A673 (cell line): Measurements from ENCODE around the gene MCIDAS. TPM values are rescaled to one million over a fixed set of nuclear protein-coding genes. Genes with fewer than 3 reads are reported as not detected.

Experiments used
- BruUV-seq: library from RNA; stranded (reverse); fragments of 400-500 nt; replicated peaks from 2 replicates; lab custom pipeline; 2021; lab: Mats Ljungman, UMichigan
- CTCF ChIA-PET: fragments of 300-600 bp; sonication (Branson Sonifier 250); formaldehyde crosslinking; loops from one replicate; lab custom pipeline; 2022; ENCODE audit warnings: antibody characterized with exemption; lab: Charles Lee
- POLR2A ChIA-PET: fragments of 300-600 bp; sonication (Branson Sonifier 250); formaldehyde crosslinking; loops from one replicate; lab custom pipeline; 2022; ENCODE audit warnings: antibody characterized with exemption; ENCODE audit not compliant: low non-redundant PET; lab: Charles Lee
- DNase-seq: peaks from one replicate; pipeline ENCODE4 v3.0.0-alpha.2; 2015; ENCODE audit warnings: low spot score
- H3K27ac ChIP-seq: fragments of 200-600 bp; sonication (generic); 2 replicates; pipeline ENCODE4 v1.5.1; 2016; ENCODE audit warnings: mixed run types, low read depth, mild to moderate bottlenecking, mixed read lengths, antibody characterized with exemption, low read length; ENCODE audit not compliant: poor library complexity, severe bottlenecking
- H3K27me3 ChIP-seq: fragments of 200-600 bp; sonication (generic); replicated peaks from 2 replicates; pipeline ENCODE4 v1.6.1; 2017; ENCODE audit warnings: mixed run types, low read depth, mild to moderate bottlenecking, mixed read lengths, antibody characterized with exemption, low read length; ENCODE audit not compliant: insufficient read depth, poor library complexity
- H3K36me3 ChIP-seq: fragments of 200-600 bp; sonication (generic); 2 replicates; pipeline ENCODE4 v1.6.1; 2016; ENCODE audit warnings: mixed run types, mild to moderate bottlenecking, mixed read lengths, antibody characterized with exemption, low read length; ENCODE audit not compliant: insufficient read depth, poor library complexity, severe bottlenecking
- H3K4me1 ChIP-seq: fragments of 200-600 bp; sonication (generic); 2 replicates; pipeline ENCODE4 v1.6.1; 2017; ENCODE audit warnings: mixed run types, mild to moderate bottlenecking, mixed read lengths, antibody characterized with exemption, low read length; ENCODE audit not compliant: insufficient read depth, poor library complexity, severe bottlenecking
- H3K4me3 ChIP-seq: fragments of 200-600 bp; sonication (generic); 2 replicates; pipeline ENCODE4 v1.5.1; 2016; ENCODE audit warnings: low read depth, mixed run types, mild to moderate bottlenecking, mixed read lengths, low read length; ENCODE audit not compliant: poor library complexity, severe bottlenecking
- H3K9me3 ChIP-seq: fragments of 200-600 bp; sonication (generic); 2 replicates; pipeline ENCODE4 v1.6.1; 2016; ENCODE audit warnings: mixed run types, low read depth, mild to moderate bottlenecking, mixed read lengths, antibody characterized with exemption, low read length; ENCODE audit not compliant: poor library complexity, severe bottlenecking
- CTCF ChIP-seq: fragments of 300-800, 200-600 bp; sonication (generic); conservative IDR thresholded peaks from 2 replicates; pipeline ENCODE4 v1.5.1; 2017; ENCODE audit warnings: low read depth, mild to moderate bottlenecking, antibody characterized with exemption, low read length, moderate library complexity, mixed read lengths
- EZH2 ChIP-seq: fragments of 200-600 bp; sonication (generic); IDR thresholded peaks from 2 replicates; pipeline ENCODE4 v1.6.1; 2017; ENCODE audit warnings: borderline replicate concordance, low read depth, mild to moderate bottlenecking, mixed read lengths, antibody characterized with exemption, low read length; ENCODE audit not compliant: poor library complexity, severe bottlenecking
- intact Hi-C: fragments of 100-400 bp; cut with micrococcal nuclease; formaldehyde crosslinking; loops from one replicate; pipeline ENCODE4 v1.10.0; 2022; ENCODE audit not compliant: unreplicated experiment
- total RNA-seq: library from RNA; stranded (reverse); gene quantifications from 2 replicates; pipeline ENCODE4 v1.2.3, GENCODE V29; 2021

Gene MCIDAS
- total RNA-seq, 1 experiment from 2014 or later = 0.47 TPM

- no peaks in the 10 kb centered on the region for H3K36me3 ChIP-seq
- POLR2A ChIA-PET = interaction anchor here (0.6 kb wide), 2 partner anchors 47 to 182 kb away, joined by 3 read pairs; no protein-coding TSS in a partner anchor
- BruUV-seq = no TSS peak
- TF ChIP-seq CTCF = no peak
- TF ChIP-seq EZH2 = no peak
- H3K27ac ChIP-seq = no peak overlapping the region
- H3K4me1 ChIP-seq = peaks cover 18% of the 10 kb centered on the region
- intact Hi-C loops = no loop called here
- DNase-seq = peak; percentile 52
- CTCF ChIA-PET = interaction anchor here (0.6 kb wide), 1 partner anchor 48 kb away, joined by 3 read pairs; no protein-coding TSS in a partner anchor
- H3K4me3 ChIP-seq = peak overlapping the region; percentile 64
- H3K27me3 ChIP-seq = peaks cover 22% of the 10 kb centered on the region
- no peaks in the 10 kb centered on the region for H3K9me3 ChIP-seq
Observed at GRCh38 chr5:55232271-55232984, 5.3 kb upstream of the MCIDAS start.

- Histone ChIP-seq H3K36me3 (no peaks in the 10 kb centered on the region), H3K4me1 (peaks cover 18% of the 10 kb centered on the region), H3K4me3 (peak overlapping the region; percentile 64), H3K9me3 (no peaks in the 10 kb centered on the region), H3K27ac (no peak overlapping the region), H3K27me3 (peaks cover 22% of the 10 kb centered on the region)
- TF ChIP-seq CTCF = no peak
- peak; percentile 47 for TF ChIP-seq EZH2
- no peak for DNase-seq
- ChIA-PET POLR2A (interaction anchor here (0.6 kb wide), 2 partner anchors 46 to 182 kb away, joined by 3 read pairs; no protein-coding TSS in a partner anchor), CTCF (no interaction called here)
- intact Hi-C loops = no loop called here
- no TSS peak for BruUV-seq
Observed at GRCh38 chr5:55231919-55232270, 4.8 kb upstream of the MCIDAS start.

- no peak for DNase-seq
- no TSS peak for BruUV-seq
- peak overlapping the region; percentile 64 for H3K4me3 ChIP-seq
- no peak overlapping the region for H3K27ac ChIP-seq
- intact Hi-C loops = no loop called here
- no peaks in the 10 kb centered on the region for H3K9me3 ChIP-seq
- TF ChIP-seq CTCF = no peak
- no peak for TF ChIP-seq EZH2
- no peaks in the 10 kb centered on the region for H3K36me3 ChIP-seq
- H3K4me1 ChIP-seq = peaks cover 18% of the 10 kb centered on the region
- peaks cover 22% of the 10 kb centered on the region for H3K27me3 ChIP-seq
- CTCF ChIA-PET = no interaction called here
- POLR2A ChIA-PET = no interaction called here
Observed at GRCh38 chr5:55231029-55231918, 4.2 kb upstream of the MCIDAS start.
